Tibial nerve (tissue), 4 donors: ENCODE results near the gene PCSK5. TPM values are rescaled to one million over a fixed set of nuclear protein-coding genes. Genes with fewer than 3 reads are reported as not detected.

Source experiments
- DNase-seq, 2 donors: peaks; one replicate each; pipeline ENCODE4 v3.0.0-alpha.2; 2019; ENCODE audit warnings: low spot score in 2 of 2
- H3K27ac ChIP-seq, 4 donors: fragments of 200-600 bp; sonication (generic) in 3 of 4; one replicate each; pipeline ENCODE4 v1.5.1; 2017 to 2019; ENCODE audit warnings: mild to moderate bottlenecking in 1 of 4
- H3K27me3 ChIP-seq, 2 donors: fragments of 200-600 bp; sonication (generic) in 1 of 2; one replicate each; pipeline versions ENCODE4 v1.5.1 to v1.6.0; 2017 to 2019
- H3K36me3 ChIP-seq, 3 donors: fragments of 200-600 bp; sonication (generic); one replicate each; pipeline ENCODE4 v1.5.1; 2018 to 2019
- H3K4me1 ChIP-seq, 4 donors: fragments of 200-600 bp; sonication (generic) in 3 of 4; one replicate each; pipeline ENCODE4 v1.5.1; 2017 to 2019
- H3K4me3 ChIP-seq, 4 donors: fragments of 200-600 bp; sonication (generic) in 3 of 4; one replicate each; pipeline ENCODE4 v1.5.1; 2017 to 2019; ENCODE audit warnings: mild to moderate bottlenecking in 1 of 4, moderate library complexity in 1 of 4
- H3K9me3 ChIP-seq, 4 donors: fragments of 200-600 bp; sonication (generic) in 3 of 4; one replicate each; pipeline ENCODE4 v1.5.1; 2017 to 2019
- CTCF ChIP-seq, 5 experiments: fragments of 200-600 bp in 3 of 5; fragments of 450-650 bp in 2 of 5; sonication (generic) in 3 of 5; IDR thresholded peaks; one replicate each; pipeline ENCODE4 v1.5.1; 2016 to 2019; ENCODE audit warnings: antibody characterized with exemption in 5 of 5, mild to moderate bottlenecking in 3 of 5, moderate library complexity in 2 of 5
- EP300 ChIP-seq, 2 donors: sonication (generic); formaldehyde crosslinking; IDR thresholded peaks; one replicate each; pipeline ENCODE4 v1.6.1; 2017; ENCODE audit warnings: antibody characterized with exemption in 2 of 2, mild to moderate bottlenecking in 1 of 2
- POLR2A ChIP-seq, 2 donors: fragments of 450-650 bp; IDR thresholded peaks; one replicate each; pipeline ENCODE4 v1.6.1; 2017; ENCODE audit warnings: antibody characterized with exemption in 2 of 2, mild to moderate bottlenecking in 2 of 2, moderate library complexity in 2 of 2
- WGBS, 2 donors: methylation state at CpG; one replicate each; pipeline ENCODE4 v1.1.5; 2018; 5-methylcytosine and 5-hydroxymethylcytosine counted together
- total RNA-seq, 4 donors: library from RNA; depleted of rRNA; stranded (reverse); fragments of >200 nt; gene quantifications; one replicate each; pipeline ENCODE4 v1.1.0, GENCODE V29; 2016

The PCSK5 gene
- total RNA-seq, 4 donors from 2014 or later, result 12.5 to 32.7 (median 23.0) TPM

GRCh38 chr9:75851917-75852316 is 38.6 kb upstream of the PCSK5 start:
- 64 to 68% methylated on average over 6 of the region's 6 CpGs for WGBS, 2 donors

DNA sequence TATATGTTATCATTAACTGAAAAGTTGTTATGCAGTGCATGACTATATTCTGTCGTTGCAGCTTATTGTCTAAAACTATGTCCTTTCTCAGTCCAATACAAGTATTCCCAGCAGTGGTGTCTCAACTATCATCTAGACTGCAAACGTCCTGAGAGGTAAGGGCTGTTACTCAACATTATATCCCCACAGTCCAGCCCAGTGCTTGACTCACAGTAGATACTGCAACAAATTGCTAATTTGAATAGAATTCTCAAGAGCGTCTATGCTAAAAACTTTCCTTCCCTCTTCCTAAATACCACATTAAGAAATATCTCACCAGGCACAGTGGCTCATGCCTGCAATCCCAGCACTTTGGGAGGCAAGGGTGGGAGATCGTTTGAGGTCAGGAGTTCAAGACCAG is 37.7 kb upstream of the PCSK5 start:
- WGBS, 2 donors, result 85 to 88% methylated on average over 4 of the region's 4 CpGs
- H3K4me3 ChIP-seq, result no peak overlapping the region
- TF ChIP-seq CTCF (IDR thresholded peaks at IDR 0.05), result no peak
- no peak for TF ChIP-seq EP300 (IDR thresholded peaks at IDR 0.05)
- no peak for TF ChIP-seq POLR2A (IDR thresholded peaks at IDR 0.05)
- H3K27me3 ChIP-seq, result no peaks in the 10 kb centered on the region
- H3K4me1 ChIP-seq, result no peaks in the 10 kb centered on the region
- no peaks in the 10 kb centered on the region for H3K36me3 ChIP-seq
- no peaks in the 10 kb centered on the region for H3K9me3 ChIP-seq
- no peak for DNase-seq
- H3K27ac ChIP-seq, result no peak overlapping the region

More at GRCh38 chr9:75851917-75852316, 38.6 kb upstream of the PCSK5 start:
- H3K9me3 ChIP-seq, result no peaks in the 10 kb centered on the region
- H3K27ac ChIP-seq, result no peak overlapping the region
- no peak overlapping the region for H3K4me3 ChIP-seq
- H3K4me1 ChIP-seq, result no peaks in the 10 kb centered on the region
- H3K36me3 ChIP-seq, result no peaks in the 10 kb centered on the region
- H3K27me3 ChIP-seq, result no peaks in the 10 kb centered on the region
- no peak for DNase-seq
- TF ChIP-seq POLR2A (IDR thresholded peaks at IDR 0.05) (no peak), EP300 (IDR thresholded peaks at IDR 0.05) (no peak), CTCF (IDR thresholded peaks at IDR 0.05) (no peak)

DNA sequence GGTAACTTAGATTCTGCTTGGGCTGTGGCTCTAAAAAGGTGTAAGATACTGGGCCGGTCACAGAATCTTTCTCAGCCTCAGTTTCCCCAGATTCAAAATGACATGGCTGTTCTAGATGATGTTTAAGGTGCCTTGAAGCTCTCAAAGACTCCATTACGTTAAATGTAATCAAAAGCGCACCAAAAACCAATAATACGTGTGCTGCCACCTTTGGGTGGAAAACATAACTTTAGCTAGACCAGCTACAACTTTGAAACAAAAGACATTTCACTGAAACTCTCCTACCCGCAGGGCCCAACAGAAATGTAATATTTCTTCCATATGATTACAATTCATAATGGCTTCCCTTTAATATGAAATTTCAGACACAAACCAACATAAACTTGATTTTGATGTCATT is 35.0 kb upstream of the PCSK5 start:
- no peaks in the 10 kb centered on the region for H3K36me3 ChIP-seq
- no peaks in the 10 kb centered on the region for H3K4me1 ChIP-seq
- no peak for TF ChIP-seq EP300 (IDR thresholded peaks at IDR 0.05)
- no peak for TF ChIP-seq POLR2A (IDR thresholded peaks at IDR 0.05)
- TF ChIP-seq CTCF (IDR thresholded peaks at IDR 0.05), result peak; percentile 23 to 58 (median 38)
- no peaks in the 10 kb centered on the region for H3K9me3 ChIP-seq
- peak in 1 of 2 donors; percentile 63 for DNase-seq
- H3K27me3 ChIP-seq, result no peaks in the 10 kb centered on the region
- no peak overlapping the region for H3K4me3 ChIP-seq
- 35 to 48% methylated on average over 5 of the region's 5 CpGs for WGBS, 2 donors
- no peak overlapping the region for H3K27ac ChIP-seq

- H3K9me3 ChIP-seq, result no peaks in the 10 kb centered on the region
- H3K4me1 ChIP-seq, result no peaks in the 10 kb centered on the region
- DNase-seq, result no peak
- TF ChIP-seq CTCF (IDR thresholded peaks at IDR 0.05) (no peak), EP300 (IDR thresholded peaks at IDR 0.05) (no peak), POLR2A (IDR thresholded peaks at IDR 0.05) (no peak)
- no peaks in the 10 kb centered on the region for H3K36me3 ChIP-seq
- H3K27me3 ChIP-seq, result no peaks in the 10 kb centered on the region
- WGBS, 2 donors, result 64 to 67% methylated on average over 3 of the region's 3 CpGs
- no peak overlapping the region for H3K27ac ChIP-seq
- H3K4me3 ChIP-seq, result no peak overlapping the region
Observed at GRCh38 chr9:75858497-75859092, 31.9 kb upstream of the PCSK5 start.

- WGBS, 2 donors, result 42 to 48% methylated on average over 4 of the region's 4 CpGs
- DNase-seq, result no peak
- H3K4me3 ChIP-seq, result no peak overlapping the region
- H3K27ac ChIP-seq, result no peak overlapping the region
- H3K27me3 ChIP-seq, result no peaks in the 10 kb centered on the region
- no peaks in the 10 kb centered on the region for H3K36me3 ChIP-seq
- TF ChIP-seq CTCF (IDR thresholded peaks at IDR 0.05) (no peak), EP300 (IDR thresholded peaks at IDR 0.05) (no peak), POLR2A (IDR thresholded peaks at IDR 0.05) (no peak)
- H3K4me1 ChIP-seq, result peaks cover 0 to 3% (median 0%) of the 10 kb centered on the region in 4 donors
- no peaks in the 10 kb centered on the region for H3K9me3 ChIP-seq
Observed at GRCh38 chr9:75864266-75864665, 26.2 kb upstream of the PCSK5 start.
